Cardiac muscle cell (in vitro differentiated cells and primary cell): ENCODE results near the gene FOXL3. TPM values are rescaled to one million over a fixed set of nuclear protein-coding genes. Genes with fewer than 3 reads are reported as not detected.

Experiments
- DNase-seq, 2 donors: peaks; one replicate each; pipeline versions ENCODE4 v3.0.0 to v3.0.0-alpha.2; 2010 to 2017; ENCODE audit warnings: low read depth in 1 of 2, low spot score in 1 of 2
- H3K27ac ChIP-seq: fragments of 200-600 bp; sonication (generic); 2 replicates; pipeline ENCODE4 v1.5.1; 2016
- H3K27me3 ChIP-seq: fragments of 200-600 bp; sonication (generic); 2 replicates; pipeline ENCODE4 v1.6.0; 2016; ENCODE audit warnings: control low read depth
- H3K36me3 ChIP-seq: fragments of 200-600 bp; sonication (generic); 2 replicates; pipeline ENCODE4 v1.5.1; 2016; ENCODE audit warnings: control low read depth
- H3K4me1 ChIP-seq: fragments of 200-600 bp; sonication (generic); 2 replicates; pipeline ENCODE4 v1.8.1; 2017; ENCODE audit warnings: low read depth, mild to moderate bottlenecking, mixed run types
- H3K4me3 ChIP-seq: fragments of 200-600 bp; sonication (generic); 2 replicates; pipeline ENCODE4 v1.5.1; 2016; ENCODE audit warnings: mild to moderate bottlenecking
- H3K9me3 ChIP-seq: fragments of 200-600 bp; sonication (generic); 2 replicates; pipeline ENCODE4 v1.5.1; 2017; ENCODE audit warnings: low read depth, mild to moderate bottlenecking, control low read depth
- CTCF ChIP-seq: IDR thresholded peaks from 2 replicates; pipeline ENCODE4 v1.5.1; 2012; ENCODE audit warnings: low read depth, mild to moderate bottlenecking, low read length
- polyA plus RNA-seq: library from polyadenylated mRNA; unstranded; fragments of >200 nt; fragmentation: Nextera tagmentation; extraction: Ambion mirVana; gene quantifications from 2 replicates; pipeline ENCODE4 v1.2.1, GENCODE V29; 2016
- total RNA-seq: library from RNA; depleted of rRNA; stranded (reverse); fragments of >200 nt; gene quantifications from 2 replicates; pipeline ENCODE4 v1.2.3, GENCODE V29; 2016

The FOXL3 gene
- total and polyA plus RNA-seq, 2 experiments from 2014 or later, result not detected

GRCh38 chr7:285731-286130 is 4.2 kb upstream of the FOXL3 start:
- DNase-seq, result no peak
- H3K4me1 ChIP-seq, result no peaks in the 10 kb centered on the region

GRCh38 chr7:286266-286665 is 3.7 kb upstream of the FOXL3 start:
- no peak overlapping the region for H3K27ac ChIP-seq
- no peaks in the 10 kb centered on the region for H3K36me3 ChIP-seq
- no peaks in the 10 kb centered on the region for H3K4me1 ChIP-seq
- no peak for DNase-seq
- H3K4me3 ChIP-seq, result no peak overlapping the region
- H3K9me3 ChIP-seq, result no peaks in the 10 kb centered on the region
- H3K27me3 ChIP-seq, result peaks cover 74% of the 10 kb centered on the region
- TF ChIP-seq CTCF, result no peak

More at GRCh38 chr7:285731-286130, 4.2 kb upstream of the FOXL3 start:
- no peak overlapping the region for H3K27ac ChIP-seq
- H3K27me3 ChIP-seq, result peaks cover 69% of the 10 kb centered on the region
- no peaks in the 10 kb centered on the region for H3K9me3 ChIP-seq
- no peaks in the 10 kb centered on the region for H3K36me3 ChIP-seq
- no peak overlapping the region for H3K4me3 ChIP-seq
- no peak for TF ChIP-seq CTCF

GRCh38 chr7:288671-289101 is 1.3 kb upstream of the FOXL3 start:
- H3K4me3 ChIP-seq, result no peak overlapping the region
- no peaks in the 10 kb centered on the region for H3K4me1 ChIP-seq
- no peak for DNase-seq
- peaks cover 95% of the 10 kb centered on the region for H3K27me3 ChIP-seq
- no peak overlapping the region for H3K27ac ChIP-seq
- no peaks in the 10 kb centered on the region for H3K36me3 ChIP-seq
- no peak for TF ChIP-seq CTCF
- no peaks in the 10 kb centered on the region for H3K9me3 ChIP-seq

GRCh38 chr7:289209-289755 is 688 bp upstream of the FOXL3 start:
- Histone ChIP-seq H3K27ac (no peak overlapping the region), H3K4me3 (no peak overlapping the region), H3K9me3 (no peaks in the 10 kb centered on the region), H3K36me3 (no peaks in the 10 kb centered on the region), H3K4me1 (no peaks in the 10 kb centered on the region), H3K27me3 (peaks cover 99% of the 10 kb centered on the region)
- no peak for TF ChIP-seq CTCF
- DNase-seq, result no peak

- Histone ChIP-seq H3K4me1 (no peaks in the 10 kb centered on the region), H3K27me3 (peaks cover 97% of the 10 kb centered on the region), H3K36me3 (no peaks in the 10 kb centered on the region), H3K27ac (no peak overlapping the region), H3K4me3 (no peak overlapping the region), H3K9me3 (no peaks in the 10 kb centered on the region)
- DNase-seq, result no peak
- no peak for TF ChIP-seq CTCF
These were observed 793 bp downstream of the FOXL3 start for GRCh38 chr7:290554-291372.
